CD4-positive, alpha-beta T cell (primary cell): ENCODE results near the gene ZCCHC9. TPM values are rescaled to one million over a fixed set of nuclear protein-coding genes. Genes with fewer than 3 reads are reported as not detected.
"Not testable (repeated sequence)": the region's sequence is repeated elsewhere in the genome, so short reads cannot be mapped to it uniquely, and the experiment has no call there.

Experiments used
- ATAC-seq: fragments of 200-7000 bp; cut with Tn5 transposase; one replicate; pipeline ENCODE4 v1.10.0; 2022; ENCODE audit warnings: mild to moderate bottlenecking; ENCODE audit not compliant: poor library complexity
- CTCF ChIA-PET: fragments of 350-600 bp; sonication (Branson Sonifier 250); formaldehyde crosslinking; loops from one replicate; lab custom pipeline; 2021; ENCODE audit warnings: antibody characterized with exemption, inconsistent platforms; lab: Charles Lee
- POLR2A ChIA-PET: fragments of 350-600 bp; sonication (Branson Sonifier 250); formaldehyde crosslinking; loops from one replicate; lab custom pipeline; 2021; ENCODE audit warnings: antibody characterized with exemption, inconsistent platforms; lab: Charles Lee
- DNase-seq, 14 experiments: peaks; one replicate each; pipeline ENCODE4 v3.0.0-alpha.2; 2013 to 2020; ENCODE audit warnings: mixed read lengths in 2 of 14
- H3K27ac ChIP-seq, 2 donors: one replicate each; pipeline versions ENCODE4 v1.5.1 to v1.7.0; 2013; ENCODE audit warnings: low read length in 2 of 2, low read depth in 1 of 2, mild to moderate bottlenecking in 1 of 2
- H3K27me3 ChIP-seq, 2 experiments: 1 replicate in 1 of 2; 2 replicates in 1 of 2; pipeline versions ENCODE4 v1.6.1 to v1.7.0; 2013; ENCODE audit warnings: low read length in 2 of 2, control low read depth in 1 of 2, mild to moderate bottlenecking in 1 of 2, moderate library complexity in 1 of 2; ENCODE audit not compliant: insufficient read depth in 2 of 2, control insufficient read depth in 1 of 2
- H3K36me3 ChIP-seq: one replicate; pipeline ENCODE4 v1.6.1; 2013; ENCODE audit warnings: low read length, control low read depth; ENCODE audit not compliant: insufficient read depth
- H3K4me1 ChIP-seq: one replicate; pipeline ENCODE4 v1.6.1; 2013; ENCODE audit warnings: low read length, control low read depth; ENCODE audit not compliant: insufficient read depth
- H3K4me3 ChIP-seq: one replicate; pipeline ENCODE4 v1.5.1; 2013; ENCODE audit warnings: mild to moderate bottlenecking, low read length, moderate library complexity
- H3K9me3 ChIP-seq, 2 experiments: 1 replicate in 1 of 2; 2 replicates in 1 of 2; pipeline versions ENCODE4 v1.6.1 to v1.7.0; 2013; ENCODE audit warnings: low read length in 2 of 2, mild to moderate bottlenecking in 2 of 2, control low read depth in 1 of 2, moderate library complexity in 1 of 2; ENCODE audit not compliant: control insufficient read depth in 1 of 2, insufficient read depth in 1 of 2
- H3K27ac Mint-ChIP-seq: one replicate; pipeline ENCODE4 v1.8.0; 2020; ENCODE audit warnings: mixed read lengths
- H3K27me3 Mint-ChIP-seq: one replicate; pipeline ENCODE4 v1.8.0; 2021; ENCODE audit warnings: mixed read lengths
- H3K36me3 Mint-ChIP-seq: one replicate; pipeline ENCODE4 v1.8.0; 2021; ENCODE audit warnings: low read depth, mixed read lengths
- H3K4me1 Mint-ChIP-seq: one replicate; pipeline ENCODE4 v1.8.0; 2021; ENCODE audit warnings: low read depth, mixed read lengths
- H3K4me3 Mint-ChIP-seq: one replicate; pipeline ENCODE4 v1.8.0; 2020; ENCODE audit warnings: mild to moderate bottlenecking, mixed read lengths
- H3K9me3 Mint-ChIP-seq: one replicate; pipeline ENCODE4 v1.8.0; 2020; ENCODE audit warnings: mixed read lengths
- intact Hi-C, 2 experiments: fragments of 100-400 bp; cut with DNase I in 1 of 2; cut with micrococcal nuclease in 1 of 2; formaldehyde crosslinking; loops; one replicate each; pipeline versions ENCODE4 v1.15.1 to v1.9.0; 2023 to 2025; cut with DNase I, micrococcal nuclease
- total RNA-seq, 174 experiments: library from RNA in 2 of 174; stranded (reverse) in 2 of 174; gene quantifications; one replicate each; pipeline ENCODE4 v1.2.3 and lab custom pipeline; 2021 to 2026
- TF ChIP-seq, protein P1 (sequence below): fragments of 200-600 bp; IDR thresholded peaks from one replicate; pipeline ENCODE4 v1.8.0; 2022; ENCODE audit warnings: antibody characterized with exemption, mild to moderate bottlenecking

The ZCCHC9 gene
- total RNA-seq, 2 experiments from 2014 or later: 16.3 to 17.3 TPM

- H3K9me3 Mint-ChIP-seq: peaks cover 4% of the 10 kb centered on the region
- TF ChIP-seq, protein P1, sequence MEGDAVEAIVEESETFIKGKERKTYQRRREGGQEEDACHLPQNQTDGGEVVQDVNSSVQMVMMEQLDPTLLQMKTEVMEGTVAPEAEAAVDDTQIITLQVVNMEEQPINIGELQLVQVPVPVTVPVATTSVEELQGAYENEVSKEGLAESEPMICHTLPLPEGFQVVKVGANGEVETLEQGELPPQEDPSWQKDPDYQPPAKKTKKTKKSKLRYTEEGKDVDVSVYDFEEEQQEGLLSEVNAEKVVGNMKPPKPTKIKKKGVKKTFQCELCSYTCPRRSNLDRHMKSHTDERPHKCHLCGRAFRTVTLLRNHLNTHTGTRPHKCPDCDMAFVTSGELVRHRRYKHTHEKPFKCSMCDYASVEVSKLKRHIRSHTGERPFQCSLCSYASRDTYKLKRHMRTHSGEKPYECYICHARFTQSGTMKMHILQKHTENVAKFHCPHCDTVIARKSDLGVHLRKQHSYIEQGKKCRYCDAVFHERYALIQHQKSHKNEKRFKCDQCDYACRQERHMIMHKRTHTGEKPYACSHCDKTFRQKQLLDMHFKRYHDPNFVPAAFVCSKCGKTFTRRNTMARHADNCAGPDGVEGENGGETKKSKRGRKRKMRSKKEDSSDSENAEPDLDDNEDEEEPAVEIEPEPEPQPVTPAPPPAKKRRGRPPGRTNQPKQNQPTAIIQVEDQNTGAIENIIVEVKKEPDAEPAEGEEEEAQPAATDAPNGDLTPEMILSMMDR: no peak
- intact Hi-C loops: no loop called here
- H3K9me3 ChIP-seq: peaks cover 0 to 3% of the 10 kb centered on the region in 2 experiments
- no peaks in the 10 kb centered on the region for H3K4me1 ChIP-seq
- H3K4me3 Mint-ChIP-seq: no peak overlapping the region
- ChIA-PET CTCF (interaction anchor here (0.5 kb wide), 1 partner anchor 241 kb away, joined by 4 read pairs; no protein-coding TSS in a partner anchor), POLR2A (no interaction called here)
- no peaks in the 10 kb centered on the region for H3K4me1 Mint-ChIP-seq
- DNase-seq: no peak
- peaks cover 67% of the 10 kb centered on the region for H3K36me3 Mint-ChIP-seq
- H3K4me3 ChIP-seq: no peak overlapping the region
- ATAC-seq: no peak
- no peaks in the 10 kb centered on the region for H3K36me3 ChIP-seq
- no peak overlapping the region for H3K27ac ChIP-seq
- H3K27ac Mint-ChIP-seq: no peak overlapping the region
- no peaks in the 10 kb centered on the region for H3K27me3 Mint-ChIP-seq
- H3K27me3 ChIP-seq: no peaks in the 10 kb centered on the region
These were observed 36.3 kb upstream of the ZCCHC9 start for GRCh38 chr5:81265101-81265500.

- POLR2A ChIA-PET: no interaction called here
- no peak overlapping the region for H3K27ac Mint-ChIP-seq
These were observed 32.7 kb upstream of the ZCCHC9 start for GRCh38 chr5:81268521-81269196.

DNA sequence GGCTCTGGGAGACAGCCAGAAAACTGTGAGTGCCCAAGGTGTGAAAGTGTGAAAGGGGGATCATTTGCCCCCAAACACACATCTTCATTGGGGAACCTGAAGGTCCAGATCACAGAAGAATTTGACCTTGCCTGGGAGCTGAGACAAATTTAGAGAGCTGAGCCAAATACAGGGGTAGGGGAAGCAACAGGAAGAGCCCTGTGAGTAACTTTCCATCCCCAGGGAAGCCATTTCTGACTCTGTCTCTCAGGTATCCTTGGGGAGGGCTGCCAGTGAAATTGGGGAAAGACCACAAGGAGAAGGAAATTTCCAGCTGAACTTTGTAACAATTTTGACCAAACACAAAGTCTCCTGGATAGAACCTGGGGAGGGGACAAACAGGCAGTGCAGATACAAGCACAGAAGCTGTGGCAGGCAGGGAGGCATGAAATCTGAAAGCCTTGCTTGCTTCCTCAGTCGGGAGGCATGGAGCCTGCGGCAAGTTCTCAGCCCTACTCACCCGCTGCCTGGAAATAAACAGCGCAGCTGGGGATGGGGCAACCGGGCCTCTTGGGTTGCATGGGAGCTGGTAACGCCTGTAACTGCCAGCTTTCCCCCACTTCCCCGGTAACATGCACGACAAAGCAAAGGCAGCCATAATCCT, 31.5 kb upstream of the ZCCHC9 start:
- TF ChIP-seq, protein P1: no peak
- H3K9me3 ChIP-seq: peaks cover 5 to 9% of the 10 kb centered on the region in 2 experiments
- H3K27ac Mint-ChIP-seq: no peak overlapping the region
- no peak for ATAC-seq
- H3K4me1 Mint-ChIP-seq: peaks cover 14% of the 10 kb centered on the region
- no peak for DNase-seq
- intact Hi-C loops: no loop called here
- no peak overlapping the region for H3K4me3 Mint-ChIP-seq
- H3K9me3 Mint-ChIP-seq: peaks cover 24% of the 10 kb centered on the region
- H3K36me3 Mint-ChIP-seq: peaks cover 71% of the 10 kb centered on the region
- CTCF ChIA-PET: no interaction called here
- no peaks in the 10 kb centered on the region for H3K27me3 ChIP-seq
- peaks cover 4% of the 10 kb centered on the region for H3K4me1 ChIP-seq
- H3K27me3 Mint-ChIP-seq: no peaks in the 10 kb centered on the region
- no peak overlapping the region for H3K4me3 ChIP-seq
- POLR2A ChIA-PET: no interaction called here
- H3K36me3 ChIP-seq: no peaks in the 10 kb centered on the region
- no peak overlapping the region for H3K27ac ChIP-seq

More at GRCh38 chr5:81268521-81269196, 32.7 kb upstream of the ZCCHC9 start:
- peaks cover 18% of the 10 kb centered on the region for H3K9me3 Mint-ChIP-seq
- no peak for ATAC-seq
- Histone ChIP-seq H3K4me1 (peaks cover 4% of the 10 kb centered on the region), H3K27ac (no peak overlapping the region), H3K36me3 (no peaks in the 10 kb centered on the region), H3K9me3 (peaks cover 5 to 9% of the 10 kb centered on the region in 2 experiments), H3K4me3 (no peak overlapping the region), H3K27me3 (no peaks in the 10 kb centered on the region)
- no peak overlapping the region for H3K4me3 Mint-ChIP-seq
- CTCF ChIA-PET: no interaction called here
- H3K36me3 Mint-ChIP-seq: peaks cover 66% of the 10 kb centered on the region
- intact Hi-C loops: no loop called here
- no peak for DNase-seq
- TF ChIP-seq, protein P1: no peak
- H3K4me1 Mint-ChIP-seq: peaks cover 3% of the 10 kb centered on the region
- no peaks in the 10 kb centered on the region for H3K27me3 Mint-ChIP-seq

DNA sequence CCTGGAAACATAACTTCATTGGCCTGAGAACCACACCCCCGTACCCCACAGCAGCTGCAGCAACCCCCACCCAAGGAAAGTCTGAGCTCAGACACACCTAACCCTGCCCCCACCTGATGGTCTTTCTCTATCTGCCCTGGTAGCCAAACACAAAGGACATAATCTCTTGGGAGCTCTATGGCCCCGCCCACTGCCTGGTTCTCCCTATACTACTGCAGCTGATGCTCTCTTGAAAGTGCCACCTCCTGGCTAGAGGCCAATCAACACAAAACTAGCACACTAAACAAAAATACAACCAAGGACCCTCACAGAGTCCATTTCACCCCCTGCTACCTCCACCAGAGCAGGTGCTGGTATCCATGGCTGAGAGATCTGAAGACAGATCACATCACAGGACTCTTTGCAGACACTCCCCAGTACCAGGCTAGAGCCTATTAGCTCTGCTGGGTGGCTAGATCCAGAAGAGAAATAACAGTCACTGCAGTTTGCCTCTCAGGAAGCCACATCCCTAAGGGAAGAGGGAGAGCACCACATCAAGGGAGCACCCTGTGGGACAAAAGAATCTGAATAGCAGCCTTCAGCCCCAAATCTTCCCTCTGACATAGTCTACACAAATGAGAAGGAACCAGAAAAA, 30.9 kb upstream of the ZCCHC9 start:
- H3K27me3 ChIP-seq, CTCF ChIA-PET, H3K4me3 ChIP-seq, H3K4me3 Mint-ChIP-seq, H3K36me3 ChIP-seq, H3K9me3 ChIP-seq, H3K4me1 ChIP-seq, H3K27ac ChIP-seq, H3K27me3 Mint-ChIP-seq, DNase-seq, H3K27ac Mint-ChIP-seq, ATAC-seq, intact Hi-C loops, POLR2A ChIA-PET: not testable (repeated sequence)
- Mint-ChIP-seq H3K36me3 (peaks cover 71% of the 10 kb centered on the region), H3K4me1 (peaks cover 17% of the 10 kb centered on the region), H3K9me3 (peaks cover 24% of the 10 kb centered on the region)
